HEK293 (cell line): ENCODE measurements around the gene DNAH9.

Source experiments
- CTCF ChIA-PET: fragments of 350-600 bp; formaldehyde crosslinking; extraction: SDS; loops from one replicate; lab custom pipeline; 2021; ENCODE audit warnings: antibody characterized with exemption; lab: Yijun Ruan, JAX
- POLR2A ChIA-PET: fragments of 300-600 bp; formaldehyde crosslinking; extraction: SDS; loops from one replicate; lab custom pipeline; 2020; ENCODE audit warnings: antibody characterized with exemption, inconsistent platforms; lab: Yijun Ruan, JAX
- H3K27ac ChIP-seq: fragments of 200-500 bp; sonication (Bioruptor generic); 2 replicates; pipeline ENCODE4 v1.5.1; 2014; ENCODE audit warnings: low read depth, low read length, control low read depth, inconsistent platforms; ENCODE audit errors: extremely low read depth
- H3K36me3 ChIP-seq, 2 experiments: fragments of 200-500 bp in 1 of 2; sonication (Bioruptor generic) in 1 of 2; 1 replicate in 1 of 2; 2 replicates in 1 of 2; pipeline ENCODE4 v1.5.1; 2014 to 2017; ENCODE audit warnings: inconsistent platforms in 2 of 2, low read length in 2 of 2; ENCODE audit not compliant: control insufficient read depth in 2 of 2, insufficient read depth in 1 of 2
- H3K4me1 ChIP-seq: fragments of 200-500 bp; sonication (Bioruptor generic); 2 replicates; pipeline ENCODE4 v1.5.1; 2014; ENCODE audit warnings: mild to moderate bottlenecking, low read length, inconsistent platforms; ENCODE audit not compliant: control insufficient read depth, insufficient read depth
- H3K4me3 ChIP-seq: 2 replicates; pipeline ENCODE4 v1.5.1; 2011; ENCODE audit warnings: low read depth, mild to moderate bottlenecking, control low read depth, low read length, moderate library complexity
- H3K9me3 ChIP-seq: fragments of 200-500 bp; sonication (Bioruptor generic); 2 replicates; pipeline ENCODE4 v1.5.1; 2014; ENCODE audit warnings: low read depth, low read length, inconsistent platforms; ENCODE audit not compliant: control insufficient read depth, insufficient read depth
- GFI1B ChIP-seq: fragments of 450-650 bp; formaldehyde crosslinking; IDR thresholded peaks from 2 replicates; pipeline ENCODE4 v1.5.1; 2016; ENCODE audit warnings: missing biosample characterization, missing genetic modification characterization
- GLI2 ChIP-seq: fragments of 450-650 bp; formaldehyde crosslinking; IDR thresholded peaks from 2 replicates; pipeline ENCODE4; 2017; ENCODE audit warnings: missing biosample characterization, missing genetic modification characterization, low read depth, borderline replicate concordance
- HOXA7 ChIP-seq: sonication (generic); formaldehyde crosslinking; IDR thresholded peaks from 2 replicates; pipeline ENCODE4 v1.8.1; 2022; ENCODE audit warnings: missing genetic modification reagents, borderline replicate concordance
- MEIS1 ChIP-seq: sonication (generic); formaldehyde crosslinking; IDR thresholded peaks from 2 replicates; pipeline ENCODE4 v1.8.1; 2022; ENCODE audit warnings: missing genetic modification reagents, mild to moderate bottlenecking, borderline replicate concordance
- RBAK ChIP-seq: fragments of 450-650 bp; formaldehyde crosslinking; IDR thresholded peaks from 2 replicates; pipeline ENCODE4 v1.5.1; 2016; ENCODE audit warnings: missing biosample characterization, missing genetic modification characterization
- SP7 ChIP-seq: fragments of 450-650 bp; formaldehyde crosslinking; IDR thresholded peaks from 2 replicates; pipeline ENCODE4 v1.5.1; 2016; ENCODE audit warnings: missing biosample characterization, missing genetic modification characterization
- ZBTB44 ChIP-seq: fragments of 450-650 bp; IDR thresholded peaks from 2 replicates; pipeline ENCODE4 v1.5.1; 2018; ENCODE audit warnings: missing biosample characterization, mild to moderate bottlenecking, missing genetic modification characterization
- ZNF140 ChIP-seq: fragments of 450-650 bp; formaldehyde crosslinking; IDR thresholded peaks from 2 replicates; pipeline ENCODE4 v1.5.1; 2016; ENCODE audit warnings: missing biosample characterization, missing genetic modification characterization
- ZNF16 ChIP-seq: fragments of 450-650 bp; formaldehyde crosslinking; IDR thresholded peaks from 2 replicates; pipeline ENCODE4 v1.5.1; 2016; ENCODE audit warnings: low read depth, missing biosample characterization, missing genetic modification characterization
- ZNF19 ChIP-seq: fragments of 450-650 bp; formaldehyde crosslinking; IDR thresholded peaks from 2 replicates; pipeline ENCODE4; 2016; ENCODE audit warnings: missing biosample characterization, missing genetic modification characterization, low read depth
- ZNF211 ChIP-seq: fragments of 450-650 bp; formaldehyde crosslinking; IDR thresholded peaks from 2 replicates; pipeline ENCODE4 v1.5.1; 2016; ENCODE audit warnings: low read depth, missing biosample characterization, missing genetic modification characterization
- ZNF324 ChIP-seq: fragments of 450-650 bp; formaldehyde crosslinking; IDR thresholded peaks from 2 replicates; pipeline ENCODE4 v1.5.1; 2016; ENCODE audit warnings: missing biosample characterization, missing genetic modification characterization
- ZNF335 ChIP-seq: fragments of 450-650 bp; formaldehyde crosslinking; conservative IDR thresholded peaks from 2 replicates; pipeline ENCODE4 v1.5.1; 2016; ENCODE audit warnings: missing biosample characterization, missing genetic modification characterization
- ZNF362 ChIP-seq: fragments of 450-650 bp; formaldehyde crosslinking; IDR thresholded peaks from 2 replicates; pipeline ENCODE4 v1.5.1; 2016; ENCODE audit warnings: missing biosample characterization, missing genetic modification characterization
- ZNF416 ChIP-seq: fragments of 450-650 bp; formaldehyde crosslinking; IDR thresholded peaks from 2 replicates; pipeline ENCODE4 v1.5.1; 2016; ENCODE audit warnings: missing biosample characterization, missing genetic modification characterization
- ZNF426 ChIP-seq: fragments of 450-650 bp; formaldehyde crosslinking; IDR thresholded peaks from 2 replicates; pipeline ENCODE4 v1.5.1; 2017; ENCODE audit warnings: missing biosample characterization, missing genetic modification characterization, mild to moderate bottlenecking, inconsistent platforms, moderate library complexity
- ZNF501 ChIP-seq: fragments of 450-650 bp; formaldehyde crosslinking; IDR thresholded peaks from 2 replicates; pipeline ENCODE4 v1.5.1; 2016; ENCODE audit warnings: missing biosample characterization, missing genetic modification characterization
- ZNF514 ChIP-seq: fragments of 450-650 bp; formaldehyde crosslinking; IDR thresholded peaks from 2 replicates; pipeline ENCODE4 v1.5.1; 2016; ENCODE audit warnings: missing biosample characterization, missing genetic modification characterization
- ZNF555 ChIP-seq: fragments of 450-650 bp; formaldehyde crosslinking; conservative IDR thresholded peaks from 2 replicates; pipeline ENCODE4 v1.5.1; 2017; ENCODE audit warnings: missing biosample characterization, mild to moderate bottlenecking, missing genetic modification characterization, inconsistent platforms
- ZNF580 ChIP-seq: fragments of 450-650 bp; formaldehyde crosslinking; IDR thresholded peaks from 2 replicates; pipeline ENCODE4 v1.5.1; 2016; ENCODE audit warnings: missing biosample characterization, missing genetic modification characterization
- ZNF658 ChIP-seq: fragments of 450-650 bp; formaldehyde crosslinking; IDR thresholded peaks from 2 replicates; pipeline ENCODE4; 2016; ENCODE audit warnings: missing biosample characterization, missing genetic modification characterization
- ZNF660 ChIP-seq: fragments of 450-650 bp; IDR thresholded peaks from 2 replicates; pipeline ENCODE4 v1.5.1; 2018; ENCODE audit warnings: missing biosample characterization, mild to moderate bottlenecking, missing genetic modification characterization
- ZNF664 ChIP-seq: fragments of 450-650 bp; formaldehyde crosslinking; IDR thresholded peaks from 2 replicates; pipeline ENCODE4 v1.5.1; 2016; ENCODE audit warnings: missing biosample characterization, missing genetic modification characterization
- ZNF747 ChIP-seq: fragments of 450-650 bp; formaldehyde crosslinking; IDR thresholded peaks from 2 replicates; pipeline ENCODE4 v1.5.1; 2016; ENCODE audit warnings: missing biosample characterization, missing genetic modification characterization
- ZSCAN16 ChIP-seq: fragments of 450-650 bp; formaldehyde crosslinking; IDR thresholded peaks from 2 replicates; pipeline ENCODE4 v1.5.1; 2016; ENCODE audit warnings: missing biosample characterization, missing genetic modification characterization
- ZSCAN23 ChIP-seq: fragments of 450-650 bp; formaldehyde crosslinking; IDR thresholded peaks from 2 replicates; pipeline ENCODE4 v1.5.1; 2016; ENCODE audit warnings: missing biosample characterization, missing genetic modification characterization
- TF ChIP-seq, protein P1 (sequence below): fragments of 450-650 bp; formaldehyde crosslinking; IDR thresholded peaks from 2 replicates; pipeline ENCODE4 v1.5.1; 2017; ENCODE audit warnings: missing biosample characterization, missing genetic modification characterization
- TF ChIP-seq, protein P2 (sequence below): fragments of 450-650 bp; formaldehyde crosslinking; IDR thresholded peaks from 2 replicates; pipeline ENCODE4 v1.5.1; 2016; ENCODE audit warnings: missing biosample characterization, missing genetic modification characterization

Gene DNAH9

DNA sequence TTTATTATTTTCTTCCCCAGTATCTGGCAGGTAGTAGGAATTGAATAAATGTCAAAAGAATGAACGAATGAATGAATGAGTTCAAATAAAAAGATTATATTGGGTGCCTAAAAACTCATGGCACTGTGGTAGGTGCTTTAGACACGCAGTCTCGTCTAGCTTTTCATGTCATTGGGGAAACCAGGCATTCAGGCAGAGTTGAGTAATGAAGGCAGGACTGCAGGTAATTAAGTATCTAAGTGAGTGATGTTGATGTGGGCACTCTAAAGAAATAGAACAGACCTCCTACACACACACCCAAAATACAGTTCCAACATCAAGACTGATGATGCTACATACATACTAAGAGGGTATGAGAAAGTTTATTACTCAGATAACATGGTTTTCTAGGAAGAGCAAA lies 302.4 kb downstream of the DNAH9 start:
- Histone ChIP-seq H3K9me3 (no peaks in the 10 kb centered on the region), H3K36me3 (no peaks in the 10 kb centered on the region), H3K4me3 (no peak overlapping the region), H3K27ac (no peak overlapping the region), H3K4me1 (no peaks in the 10 kb centered on the region)
- no peak for TF ChIP-seq ZNF501 (tag by site-specific recombination)
- no peak for TF ChIP-seq ZBTB44 (tag by site-specific recombination)
- TF ChIP-seq ZNF16: no peak
- no peak for TF ChIP-seq HOXA7 (CRISPR knock-in tag)
- TF ChIP-seq, protein P1, sequence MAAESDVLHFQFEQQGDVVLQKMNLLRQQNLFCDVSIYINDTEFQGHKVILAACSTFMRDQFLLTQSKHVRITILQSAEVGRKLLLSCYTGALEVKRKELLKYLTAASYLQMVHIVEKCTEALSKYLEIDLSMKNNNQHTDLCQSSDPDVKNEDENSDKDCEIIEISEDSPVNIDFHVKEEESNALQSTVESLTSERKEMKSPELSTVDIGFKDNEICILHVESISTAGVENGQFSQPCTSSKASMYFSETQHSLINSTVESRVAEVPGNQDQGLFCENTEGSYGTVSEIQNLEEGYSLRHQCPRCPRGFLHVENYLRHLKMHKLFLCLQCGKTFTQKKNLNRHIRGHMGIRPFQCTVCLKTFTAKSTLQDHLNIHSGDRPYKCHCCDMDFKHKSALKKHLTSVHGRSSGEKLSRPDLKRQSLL (tag by site-specific recombination): no peak
- no peak for TF ChIP-seq ZNF555 (tag by site-specific recombination)
- no peak for TF ChIP-seq ZNF335 (tag by site-specific recombination)
- TF ChIP-seq RBAK (tag by site-specific recombination): no peak
- ChIA-PET CTCF (no interaction called here), POLR2A (no interaction called here)

GRCh38 chr17:11901931-11902330 lies 303.7 kb downstream of the DNAH9 start:
- TF ChIP-seq ZNF555 (tag by site-specific recombination) (no peak), ZNF514 (tag by site-specific recombination) (no peak), ZNF580 (tag by site-specific recombination) (no peak), ZSCAN16 (tag by site-specific recombination) (no peak), ZNF140 (tag by site-specific recombination) (no peak)
- Histone ChIP-seq H3K4me3 (no peak overlapping the region), H3K27ac (no peak overlapping the region), H3K9me3 (no peaks in the 10 kb centered on the region), H3K4me1 (no peaks in the 10 kb centered on the region), H3K36me3 (no peaks in the 10 kb centered on the region)
- ChIA-PET POLR2A (no interaction called here), CTCF (interaction anchor here (0.8 to 1.0 kb wide), 2 partner anchors 33 to 34 kb away, joined by 4 to 5 read pairs; no protein-coding TSS in a partner anchor)

DNA sequence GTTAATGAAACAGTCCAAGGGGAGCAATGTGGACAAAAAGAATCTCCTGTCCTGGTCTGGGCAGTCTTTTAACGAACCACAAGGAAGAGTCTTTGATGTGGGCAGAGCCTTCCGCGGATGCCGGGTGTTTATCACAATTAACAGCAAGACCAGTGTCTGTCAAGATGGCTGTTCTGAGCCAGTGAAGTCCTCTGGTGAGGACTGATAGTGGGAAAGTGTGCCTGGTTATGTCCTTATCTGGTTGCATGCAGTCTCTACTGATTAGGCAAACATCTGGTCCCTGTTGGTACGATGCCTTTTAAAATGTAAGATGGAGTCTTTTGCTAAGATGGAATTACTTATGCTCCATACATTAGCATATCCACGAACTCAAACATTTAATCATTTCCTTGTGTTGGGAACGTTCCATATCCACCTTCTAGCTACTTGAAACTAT lies 310.5 kb downstream of the DNAH9 start:
- H3K4me1 ChIP-seq: no peaks in the 10 kb centered on the region
- no peak overlapping the region for H3K4me3 ChIP-seq
- no peak overlapping the region for H3K27ac ChIP-seq
- POLR2A ChIA-PET: no interaction called here
- CTCF ChIA-PET: interaction anchor here (0.7 to 0.8 kb wide), 2 partner anchors 600 to 795 kb away, joined by 3 read pairs; no protein-coding TSS in a partner anchor
- no peaks in the 10 kb centered on the region for H3K36me3 ChIP-seq
- H3K9me3 ChIP-seq: no peaks in the 10 kb centered on the region; the same call in 1 of the 2 replicates
- TF ChIP-seq, protein P2, sequence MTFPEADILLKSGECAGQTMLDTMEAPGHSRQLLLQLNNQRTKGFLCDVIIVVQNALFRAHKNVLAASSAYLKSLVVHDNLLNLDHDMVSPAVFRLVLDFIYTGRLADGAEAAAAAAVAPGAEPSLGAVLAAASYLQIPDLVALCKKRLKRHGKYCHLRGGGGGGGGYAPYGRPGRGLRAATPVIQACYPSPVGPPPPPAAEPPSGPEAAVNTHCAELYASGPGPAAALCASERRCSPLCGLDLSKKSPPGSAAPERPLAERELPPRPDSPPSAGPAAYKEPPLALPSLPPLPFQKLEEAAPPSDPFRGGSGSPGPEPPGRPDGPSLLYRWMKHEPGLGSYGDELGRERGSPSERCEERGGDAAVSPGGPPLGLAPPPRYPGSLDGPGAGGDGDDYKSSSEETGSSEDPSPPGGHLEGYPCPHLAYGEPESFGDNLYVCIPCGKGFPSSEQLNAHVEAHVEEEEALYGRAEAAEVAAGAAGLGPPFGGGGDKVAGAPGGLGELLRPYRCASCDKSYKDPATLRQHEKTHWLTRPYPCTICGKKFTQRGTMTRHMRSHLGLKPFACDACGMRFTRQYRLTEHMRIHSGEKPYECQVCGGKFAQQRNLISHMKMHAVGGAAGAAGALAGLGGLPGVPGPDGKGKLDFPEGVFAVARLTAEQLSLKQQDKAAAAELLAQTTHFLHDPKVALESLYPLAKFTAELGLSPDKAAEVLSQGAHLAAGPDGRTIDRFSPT (tag by site-specific recombination): no peak
- TF ChIP-seq ZNF19 (tag by site-specific recombination) (no peak), ZNF660 (tag by site-specific recombination) (no peak), ZNF747 (tag by site-specific recombination) (no peak), ZNF426 (tag by site-specific recombination) (no peak), ZNF211 (tag by site-specific recombination) (no peak), MEIS1 (no peak), ZNF362 (tag by site-specific recombination) (no peak), SP7 (tag by site-specific recombination) (no peak), ZNF664 (tag by site-specific recombination) (no peak), GLI2 (tag by site-specific recombination) (no peak), ZNF324 (no peak), ZSCAN23 (tag by site-specific recombination) (no peak), ZNF658 (no peak), ZNF416 (tag by site-specific recombination) (no peak), GFI1B (no peak)
